A549 (cell line): ENCODE measurements around the gene CNTN4. TPM values are rescaled to one million over a fixed set of nuclear protein-coding genes. Genes with fewer than 3 reads are reported as not detected.

ENCODE experiments used
- ATAC-seq, 2 experiments: fragments of 200-7000 bp in 1 of 2; fragments of >200 bp in 1 of 2; cut with Nextera tagmentation in 1 of 2; cut with Tn5 transposase in 1 of 2; 3 replicates each; pipeline versions ENCODE4 v1.8.0 to v1.9.1; 2018 to 2020; ENCODE audit warnings: mild to moderate bottlenecking in 1 of 2, moderate library complexity in 1 of 2
- CTCF ChIA-PET: fragments of 300-600 bp; sonication (Branson Sonifier 250); formaldehyde crosslinking; extraction: SDS; loops from one replicate; lab custom pipeline; 2021; ENCODE audit warnings: antibody characterized with exemption, inconsistent platforms; lab: Yijun Ruan, JAX
- POLR2A ChIA-PET: fragments of 350-600 bp; formaldehyde crosslinking; extraction: SDS; loops from one replicate; lab custom pipeline; 2021; ENCODE audit warnings: antibody characterized with exemption, inconsistent platforms; lab: Yijun Ruan, JAX
- DNase-seq, 2 experiments: peaks; one replicate each; pipeline versions ENCODE4 v3.0.0 to v3.0.0-alpha.2; 2011 to 2016; ENCODE audit warnings: low read depth in 1 of 2, low spot score in 1 of 2
- FAIRE-seq: peaks from 2 replicates; lab custom pipeline; 2011; peaks lifted over from hg19 to GRCh38; lab: Jason Lieb, UNC
- H3K27ac ChIP-seq, 2 experiments: fragments of >200 bp; sonication (Bioruptor Twin); formaldehyde crosslinking; 3 replicates each; pipeline ENCODE4 v1.5.1; 2016 to 2017
- H3K4me1 ChIP-seq: fragments of >200 bp; sonication (Bioruptor Twin); formaldehyde crosslinking; 3 replicates; pipeline ENCODE4 v1.6.1; 2016
- H3K4me2 ChIP-seq: fragments of >200 bp; sonication (Bioruptor Twin); formaldehyde crosslinking; 3 replicates; pipeline ENCODE4 v1.6.1; 2016
- H3K4me3 ChIP-seq: fragments of >200 bp; sonication (Bioruptor Twin); formaldehyde crosslinking; 3 replicates; pipeline ENCODE4 v1.5.1; 2016
- H3K9me3 ChIP-seq: fragments of >200 bp; sonication (Bioruptor Twin); formaldehyde crosslinking; 3 replicates; pipeline ENCODE4 v1.6.1; 2016
- ATOH8 ChIP-seq: fragments of 250-450 bp; sonication (Bioruptor Pico); IDR thresholded peaks from 2 replicates; pipeline ENCODE4 v1.5.0; 2020; ENCODE audit warnings: low read depth, mild to moderate bottlenecking, moderate library complexity
- BHLHE40 ChIP-seq: IDR thresholded peaks from 2 replicates; pipeline ENCODE4 v1.6.1; 2012; ENCODE audit warnings: low read depth, low read length, inconsistent platforms
- CHD2 ChIP-seq: fragments of 150-350 bp; IDR thresholded peaks from 2 replicates; pipeline ENCODE4 v1.6.1; 2014; ENCODE audit warnings: low read length; ENCODE audit not compliant: partially characterized antibody
- CHD4 ChIP-seq: fragments of 200-600 bp; sonication (generic); IDR thresholded peaks from 2 replicates; pipeline ENCODE4 v1.6.1; 2016; ENCODE audit warnings: antibody characterized with exemption, mild to moderate bottlenecking, borderline replicate concordance
- CTCF ChIP-seq: fragments of >200 bp; sonication (Bioruptor Twin); formaldehyde crosslinking; IDR thresholded peaks from 3 replicates; pipeline ENCODE4 v1.5.1; 2016
- EP300 ChIP-seq, 2 experiments: fragments of >200 bp; sonication (Bioruptor Twin); formaldehyde crosslinking; IDR thresholded peaks; 2 replicates in 1 of 2; 3 replicates in 1 of 2; pipeline ENCODE4 v1.6.1; 2016 to 2017
- ESRRA ChIP-seq: fragments of 150-350 bp; IDR thresholded peaks from 2 replicates; pipeline ENCODE4 v1.6.1; 2014; ENCODE audit warnings: mild to moderate bottlenecking, low read length, borderline replicate concordance
- FOSB ChIP-seq: fragments of 250-450 bp; sonication (Bioruptor Pico); IDR thresholded peaks from 2 replicates; pipeline ENCODE4 v1.5.0; 2020; ENCODE audit warnings: mild to moderate bottlenecking, moderate library complexity
- FOXS1 ChIP-seq: fragments of 250-450 bp; sonication (Bioruptor Pico); IDR thresholded peaks from 2 replicates; pipeline ENCODE4 v1.5.0; 2020; ENCODE audit warnings: mild to moderate bottlenecking, moderate library complexity
- GATA3 ChIP-seq: IDR thresholded peaks from 2 replicates; pipeline ENCODE4 v1.6.1; 2012; ENCODE audit warnings: borderline replicate concordance
- HDAC2 ChIP-seq: fragments of 200-600 bp; sonication (generic); IDR thresholded peaks from 2 replicates; pipeline ENCODE4 v1.6.1; 2016
- HOXB5 ChIP-seq: fragments of 250-450 bp; sonication (Bioruptor Pico); IDR thresholded peaks from 2 replicates; pipeline ENCODE4 v1.5.0; 2020; ENCODE audit warnings: mild to moderate bottlenecking, moderate library complexity
- JUNB ChIP-seq: fragments of >200 bp; sonication (Bioruptor Twin); formaldehyde crosslinking; IDR thresholded peaks from 2 replicates; pipeline ENCODE4 v1.6.1; 2016
- KDM5A ChIP-seq: fragments of 200-600 bp; sonication (generic); IDR thresholded peaks from 2 replicates; pipeline ENCODE4 v1.6.1; 2016; ENCODE audit warnings: antibody characterized with exemption, mild to moderate bottlenecking
- MAZ ChIP-seq: fragments of 150-350 bp; IDR thresholded peaks from 2 replicates; pipeline ENCODE4 v1.6.1; 2014; ENCODE audit warnings: antibody characterized with exemption, low read depth, low read length, borderline replicate concordance
- POLR2A ChIP-seq: IDR thresholded peaks from 2 replicates; pipeline ENCODE4 v1.6.1; 2012; ENCODE audit warnings: mild to moderate bottlenecking, low read length
- RARB ChIP-seq: fragments of 250-450 bp; sonication (Bioruptor Pico); IDR thresholded peaks from 2 replicates; pipeline ENCODE4 v1.8.0; 2021; ENCODE audit warnings: mild to moderate bottlenecking, moderate library complexity
- RCOR1 ChIP-seq: fragments of 150-350 bp; IDR thresholded peaks from 2 replicates; pipeline ENCODE4 v1.6.1; 2014; ENCODE audit warnings: antibody characterized with exemption, low read length, low read depth
- REST ChIP-seq: fragments of 200-600 bp; sonication (generic); IDR thresholded peaks from 2 replicates; pipeline ENCODE4 v1.6.1; 2016; ENCODE audit warnings: antibody characterized with exemption, mild to moderate bottlenecking, moderate library complexity
- SMC3 ChIP-seq: fragments of >200 bp; sonication (Bioruptor Twin); formaldehyde crosslinking; IDR thresholded peaks from 3 replicates; pipeline ENCODE4 v1.6.1; 2018; ENCODE audit warnings: inconsistent platforms
- SREBF2 ChIP-seq: fragments of 450-650 bp; IDR thresholded peaks from 2 replicates; pipeline ENCODE4 v1.6.1; 2014; ENCODE audit warnings: mild to moderate bottlenecking, moderate library complexity
- TFCP2L1 ChIP-seq: fragments of 250-450 bp; sonication (Bioruptor Pico); IDR thresholded peaks from 2 replicates; pipeline ENCODE4 v1.5.0; 2021; ENCODE audit warnings: mild to moderate bottlenecking
- TP53 ChIP-seq: fragments of 250-450 bp; sonication (Bioruptor Pico); IDR thresholded peaks from 2 replicates; pipeline ENCODE4 v1.5.0; 2021; ENCODE audit warnings: mild to moderate bottlenecking, moderate library complexity
- ZC3H11A ChIP-seq: fragments of 450-650 bp; IDR thresholded peaks from 2 replicates; pipeline ENCODE4 v1.6.1; 2014; ENCODE audit warnings: antibody characterized with exemption, mild to moderate bottlenecking
- ZFP36 ChIP-seq: fragments of 450-650 bp; IDR thresholded peaks from 2 replicates; pipeline ENCODE4 v1.6.1; 2014; ENCODE audit warnings: borderline replicate concordance; ENCODE audit not compliant: partially characterized antibody
- ZSCAN20 ChIP-seq: fragments of 250-450 bp; sonication (Bioruptor Pico); IDR thresholded peaks from 2 replicates; pipeline ENCODE4 v1.8.0; 2022; ENCODE audit warnings: mild to moderate bottlenecking, moderate library complexity
- WGBS: methylation state at CpG from one replicate; pipeline ENCODE4 v1.1.6; 2017; ENCODE audit errors: missing lambda C conversion rate; 5-methylcytosine and 5-hydroxymethylcytosine counted together
- polyA plus RNA-seq, 4 experiments: library from polyadenylated mRNA; depleted of rRNA in 3 of 4; stranded (reverse); fragments of >200 nt; fragmentation: RNase III in 1 of 4; extraction: RNeasy Plus Mini Kit Qiagen cat#74134 plus additional on column Dnase treatment in 1 of 4; gene quantifications; 2 replicates in 3 of 4; 3 replicates in 1 of 4; pipeline ENCODE4 v1.2.3, GENCODE V29; 2011 to 2017
- TF ChIP-seq, protein P1 (sequence below): fragments of >200 bp; sonication (Bioruptor Twin); formaldehyde crosslinking; IDR thresholded peaks from 2 replicates; pipeline ENCODE4 v1.6.1; 2016
- TF ChIP-seq, protein P2 (sequence below): IDR thresholded peaks from 2 replicates; pipeline ENCODE4 v1.6.1; 2012
- TF ChIP-seq, protein P3 (sequence below): fragments of >200 bp; sonication (Bioruptor Twin); formaldehyde crosslinking; IDR thresholded peaks from 3 replicates; pipeline ENCODE4 v1.6.1; 2016

CNTN4 gene
- polyA plus RNA-seq, 2 of the 4 experiments (the other 2 are of a cell fraction) = 0.03 TPM; not detected in 1

DNA sequence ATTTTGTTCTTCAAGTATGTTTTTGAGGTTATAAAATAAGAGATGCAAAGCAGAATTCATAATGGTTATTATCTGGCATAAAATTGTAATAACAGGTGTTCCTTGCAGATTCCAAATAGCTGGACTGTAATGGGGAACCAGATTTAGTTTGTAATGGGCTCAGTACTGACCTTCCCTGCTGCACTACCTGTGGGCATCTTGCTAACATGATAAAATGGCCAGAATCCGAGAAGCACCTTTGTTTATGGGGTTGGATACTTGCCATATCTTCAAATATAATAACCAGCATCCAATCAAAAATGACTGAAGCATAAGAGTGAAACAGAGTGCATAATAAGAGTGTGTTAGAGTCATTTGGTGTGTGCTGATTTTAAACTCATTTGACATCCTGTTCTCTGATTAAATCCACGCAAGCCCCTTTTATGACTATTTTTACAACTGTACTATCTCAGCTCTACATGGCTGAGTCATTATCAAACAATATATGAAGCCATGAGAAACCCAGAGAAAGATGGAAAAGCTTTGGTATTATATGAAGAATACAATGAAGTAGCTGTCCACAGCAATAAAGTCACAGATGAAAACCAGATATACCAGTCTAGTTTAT is 292.4 kb downstream of the CNTN4 start:
- DNase-seq = no peak
- no peak overlapping the region for H3K4me2 ChIP-seq
- no peaks in the 10 kb centered on the region for H3K4me1 ChIP-seq
- ChIA-PET CTCF (no interaction called here), POLR2A (no interaction called here)
- H3K9me3 ChIP-seq = no peaks in the 10 kb centered on the region
- no peak overlapping the region for H3K4me3 ChIP-seq
- FAIRE-seq = no peak
- no peak for ATAC-seq
- 0% methylated on average over 2 of the region's 2 CpGs for WGBS
- no peak overlapping the region for H3K27ac ChIP-seq
- no peak for TF ChIP-seq FOSB (CRISPR knock-in tag)
- TF ChIP-seq MAZ = no peak
- TF ChIP-seq RARB = no peak
- no peak for TF ChIP-seq TP53 (CRISPR knock-in tag)
- TF ChIP-seq, protein P1, sequence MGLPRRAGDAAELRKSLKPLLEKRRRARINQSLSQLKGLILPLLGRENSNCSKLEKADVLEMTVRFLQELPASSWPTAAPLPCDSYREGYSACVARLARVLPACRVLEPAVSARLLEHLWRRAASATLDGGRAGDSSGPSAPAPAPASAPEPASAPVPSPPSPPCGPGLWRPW = no peak
- TF ChIP-seq RCOR1 = no peak
- TF ChIP-seq, protein P2, sequence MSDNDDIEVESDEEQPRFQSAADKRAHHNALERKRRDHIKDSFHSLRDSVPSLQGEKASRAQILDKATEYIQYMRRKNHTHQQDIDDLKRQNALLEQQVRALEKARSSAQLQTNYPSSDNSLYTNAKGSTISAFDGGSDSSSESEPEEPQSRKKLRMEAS = no peak
- no peak for TF ChIP-seq KDM5A
- no peak for TF ChIP-seq BHLHE40
- no peak for TF ChIP-seq JUNB
- TF ChIP-seq GATA3 = no peak
- no peak for TF ChIP-seq ESRRA
- TF ChIP-seq POLR2A = no peak
- TF ChIP-seq ZSCAN20 (CRISPR knock-in tag) = no peak
- no peak for TF ChIP-seq REST
- no peak for TF ChIP-seq CHD2
- TF ChIP-seq, protein P3, sequence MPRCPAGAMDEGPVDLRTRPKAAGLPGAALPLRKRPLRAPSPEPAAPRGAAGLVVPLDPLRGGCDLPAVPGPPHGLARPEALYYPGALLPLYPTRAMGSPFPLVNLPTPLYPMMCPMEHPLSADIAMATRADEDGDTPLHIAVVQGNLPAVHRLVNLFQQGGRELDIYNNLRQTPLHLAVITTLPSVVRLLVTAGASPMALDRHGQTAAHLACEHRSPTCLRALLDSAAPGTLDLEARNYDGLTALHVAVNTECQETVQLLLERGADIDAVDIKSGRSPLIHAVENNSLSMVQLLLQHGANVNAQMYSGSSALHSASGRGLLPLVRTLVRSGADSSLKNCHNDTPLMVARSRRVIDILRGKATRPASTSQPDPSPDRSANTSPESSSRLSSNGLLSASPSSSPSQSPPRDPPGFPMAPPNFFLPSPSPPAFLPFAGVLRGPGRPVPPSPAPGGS = no peak

- WGBS = 24% methylated on average over 4 of the region's 4 CpGs
- no peak overlapping the region for H3K27ac ChIP-seq
- CTCF ChIA-PET = no interaction called here
- H3K4me2 ChIP-seq = no peak overlapping the region
- FAIRE-seq (no peak), ATAC-seq (no peak), DNase-seq (no peak)
- no peaks in the 10 kb centered on the region for H3K4me1 ChIP-seq
- TF ChIP-seq, protein P2 = no peak
- TF ChIP-seq HDAC2 (no peak), BHLHE40 (no peak), RCOR1 (no peak), SREBF2 (no peak), KDM5A (no peak), EP300 (IDR thresholded peaks at IDR 0.05) (no peak), SMC3 (no peak), ZFP36 (no peak), FOXS1 (CRISPR knock-in tag) (no peak), TFCP2L1 (CRISPR knock-in tag) (no peak), CHD4 (no peak), HOXB5 (CRISPR knock-in tag) (no peak), POLR2A (no peak), ZC3H11A (no peak), ATOH8 (CRISPR knock-in tag) (no peak), CTCF (no peak)
- TF ChIP-seq, protein P1 = no peak
- H3K9me3 ChIP-seq = no peaks in the 10 kb centered on the region
- POLR2A ChIA-PET = interaction anchor here (0.5 kb wide), 1 partner anchor 1893 kb away, joined by 3 read pairs; no protein-coding TSS in a partner anchor
- H3K4me3 ChIP-seq = no peak overlapping the region
Observed at GRCh38 chr3:2391896-2392295, 293.2 kb downstream of the CNTN4 start.
